DMS 273 (cell line): ENCODE measurements around the gene RALGPS1.
A peak's percentile ranks its signal among the peaks of the same experiment; 100 is the strongest.
"Not testable (repeated sequence)": the region's sequence is repeated elsewhere in the genome, so short reads cannot be mapped to it uniquely, and the experiment has no call there.

ENCODE experiments used
- DNase-seq: peaks from one replicate; lab custom pipeline; 2025; ENCODE audit not compliant: unreplicated experiment; lab: John Stamatoyannopoulos, UW

The RALGPS1 gene

GRCh38 chr9:127167560-127168326 lies 253.2 kb downstream of the RALGPS1 start:
- DNase-seq = no peak

- DNase-seq = no peak
Measured at GRCh38 chr9:127168756-127169574, 254.4 kb downstream of the RALGPS1 start.

- no peak for DNase-seq
Measured at GRCh38 chr9:127169575-127169883, 254.9 kb downstream of the RALGPS1 start.

GRCh38 chr9:127170103-127170502 lies 255.5 kb downstream of the RALGPS1 start:
- no peak for DNase-seq

- no peak for DNase-seq
Measured at GRCh38 chr9:127170652-127171051, 256.1 kb downstream of the RALGPS1 start.

GRCh38 chr9:127171348-127171747 lies 256.8 kb downstream of the RALGPS1 start:
- DNase-seq = not testable (repeated sequence)

- DNase-seq = no peak
Measured at GRCh38 chr9:127172066-127172707, 257.6 kb downstream of the RALGPS1 start.

- no peak for DNase-seq
Measured at GRCh38 chr9:127173063-127173462, 258.5 kb downstream of the RALGPS1 start.

GRCh38 chr9:127174386-127175318 lies 260.1 kb downstream of the RALGPS1 start:
- no peak for DNase-seq

GRCh38 chr9:127175319-127175715 lies 260.7 kb downstream of the RALGPS1 start:
- no peak for DNase-seq

- DNase-seq = no peak
Measured at GRCh38 chr9:127175764-127176163, 261.2 kb downstream of the RALGPS1 start.

- DNase-seq = no peak
Measured at GRCh38 chr9:127176631-127177030, 262.0 kb downstream of the RALGPS1 start.

- DNase-seq = peak; percentile 61
Measured at GRCh38 chr9:127177231-127177630, 262.6 kb downstream of the RALGPS1 start.

- peak; percentile 22 for DNase-seq
Measured at GRCh38 chr9:127177665-127178265, 263.2 kb downstream of the RALGPS1 start.

- no peak for DNase-seq
Measured at GRCh38 chr9:127178686-127179632, 264.4 kb downstream of the RALGPS1 start.

- no peak for DNase-seq
Measured at GRCh38 chr9:127179633-127180441, 265.3 kb downstream of the RALGPS1 start.

GRCh38 chr9:127180457-127181314 lies 266.1 kb downstream of the RALGPS1 start:
- DNase-seq = no peak

- DNase-seq = no peak
Measured at GRCh38 chr9:127181315-127181580, 266.7 kb downstream of the RALGPS1 start.
